SIG-M5 treated with dmso at 0.1 percent for 504 hours (cell line): ENCODE data around the gene TOP1.
A peak's percentile ranks its signal among the peaks of the same experiment; 100 is the strongest.
"Not testable (repeated sequence)": the region's sequence is repeated elsewhere in the genome, so short reads cannot be mapped to it uniquely, and the experiment has no call there.

Experiments
- DNase-seq: peaks from one replicate; lab custom pipeline; 2025; ENCODE audit not compliant: unreplicated experiment; lab: John Stamatoyannopoulos, UW

TOP1 gene

GRCh38 chr20:41126719-41127118, 98.1 kb downstream of the TOP1 start:
- DNase-seq, result no peak

GRCh38 chr20:41128317-41128716, 99.7 kb downstream of the TOP1 start:
- not testable (repeated sequence) for DNase-seq

- DNase-seq, result no peak
These were observed 103.2 kb downstream of the TOP1 start for GRCh38 chr20:41131594-41132387.

- not testable (repeated sequence) for DNase-seq
These were observed 103.8 kb downstream of the TOP1 start for GRCh38 chr20:41132388-41132775.

GRCh38 chr20:41133709-41134361, 105.2 kb downstream of the TOP1 start:
- DNase-seq, result no peak

- no peak for DNase-seq
These were observed 106.0 kb downstream of the TOP1 start for GRCh38 chr20:41134362-41135186.

- DNase-seq, result peak; percentile 62
These were observed 106.7 kb downstream of the TOP1 start for GRCh38 chr20:41135187-41135887.

- no peak for DNase-seq
These were observed 107.5 kb downstream of the TOP1 start for GRCh38 chr20:41135888-41136679.

GRCh38 chr20:41136680-41137613, 108.3 kb downstream of the TOP1 start, which contains the start of gene PLCG1:
Gene PLCG1 (plus strand): TSS chr20:41137543. CDS start chr20:41137642, 99 bp downstream.
- peak; percentile 72 for DNase-seq

- DNase-seq, result peak; percentile 65
These were observed 109.2 kb downstream of the TOP1 start for GRCh38 chr20:41137614-41138474.

- DNase-seq, result no peak
These were observed 110.0 kb downstream of the TOP1 start for GRCh38 chr20:41138475-41139226.

GRCh38 chr20:41139227-41140093, 110.8 kb downstream of the TOP1 start:
- DNase-seq, result no peak

GRCh38 chr20:41140226-41141133, 111.9 kb downstream of the TOP1 start:
- no peak for DNase-seq

GRCh38 chr20:41141153-41141815, 112.7 kb downstream of the TOP1 start:
- no peak for DNase-seq

GRCh38 chr20:41142245-41142644, 113.6 kb downstream of the TOP1 start:
- no peak for DNase-seq
